GM23248 (cell line): ENCODE data around the gene PGA5.
"Not testable (repeated sequence)": the region's sequence is repeated elsewhere in the genome, so short reads cannot be mapped to it uniquely, and the experiment has no call there.

Experiments
- EZH2 ChIP-seq: fragments of 200-600 bp; sonication (generic); IDR thresholded peaks from 2 replicates; pipeline ENCODE4 v1.6.1; 2018; ENCODE audit warnings: antibody characterized with exemption, mild to moderate bottlenecking; ENCODE audit not compliant: insufficient read depth, poor library complexity, severe bottlenecking
- EZH2phosphoT487 ChIP-seq: fragments of 200-600 bp; sonication (generic); IDR thresholded peaks from 2 replicates; pipeline ENCODE4 v1.6.1; 2018; ENCODE audit warnings: antibody characterized with exemption, moderate library complexity, mild to moderate bottlenecking, low read depth; ENCODE audit not compliant: insufficient read depth

- not testable (repeated sequence) for TF ChIP-seq EZH2phosphoT487, EZH2
Observed at GRCh38 chr11:61252332-61252731, 11.4 kb downstream of the PGA5 start.
